Measurements from ENCODE around the gene AOPEP. TPM values are rescaled to one million over a fixed set of nuclear protein-coding genes. Genes with fewer than 3 reads are reported as not detected.

The AOPEP gene
- total RNA-seq, 1 experiment from 2014 or later: 41.0 TPM

GRCh38 chr9:95081998-95082397 lies 355.5 kb downstream of the AOPEP start:
- DNase-seq (ENCODE audit: low spot score): no peak

GRCh38 chr9:95082401-95083084 lies 356.0 kb downstream of the AOPEP start:
- DNase-seq (ENCODE audit: low spot score): no peak

GRCh38 chr9:95083086-95083768 lies 356.7 kb downstream of the AOPEP start:
- DNase-seq (ENCODE audit: low spot score): no peak

- no peak for DNase-seq (ENCODE audit: low spot score)
These were observed 357.9 kb downstream of the AOPEP start for GRCh38 chr9:95084254-95084934.

- DNase-seq (ENCODE audit: low spot score): peak; percentile 10
These were observed 358.7 kb downstream of the AOPEP start for GRCh38 chr9:95085036-95085770.

- no peak for DNase-seq (ENCODE audit: low spot score)
These were observed 359.5 kb downstream of the AOPEP start for GRCh38 chr9:95085861-95086563.

- no peak for DNase-seq (ENCODE audit: low spot score)
These were observed 360.1 kb downstream of the AOPEP start for GRCh38 chr9:95086564-95086955.

GRCh38 chr9:95087659-95088242 lies 361.3 kb downstream of the AOPEP start:
- peak; percentile 69 for DNase-seq (ENCODE audit: low spot score)

GRCh38 chr9:95088421-95089161 lies 362.1 kb downstream of the AOPEP start:
- DNase-seq (ENCODE audit: low spot score): peak; percentile 92

GRCh38 chr9:95089257-95090022 lies 362.9 kb downstream of the AOPEP start:
- DNase-seq (ENCODE audit: low spot score): peak; percentile 49

GRCh38 chr9:95090023-95090791 lies 363.7 kb downstream of the AOPEP start:
- peak; percentile 79 for DNase-seq (ENCODE audit: low spot score)

GRCh38 chr9:95090871-95091577 lies 364.5 kb downstream of the AOPEP start:
- DNase-seq (ENCODE audit: low spot score): no peak

- peak; percentile 89 for DNase-seq (ENCODE audit: low spot score)
These were observed 365.2 kb downstream of the AOPEP start for GRCh38 chr9:95091601-95092261.

GRCh38 chr9:95092262-95093072 lies 366.0 kb downstream of the AOPEP start:
- DNase-seq (ENCODE audit: low spot score): peak; percentile 97

- DNase-seq (ENCODE audit: low spot score): no peak
These were observed 367.1 kb downstream of the AOPEP start for GRCh38 chr9:95093586-95093985.

GRCh38 chr9:95094002-95094401 lies 367.5 kb downstream of the AOPEP start:
- no peak for DNase-seq (ENCODE audit: low spot score)

Measured in A172 (cell line).